Head of caudate nucleus (tissue), 42 donors: ENCODE measurements around the gene NRCAM.

ENCODE experiments used
- DNase-seq, 42 donors: peaks; one replicate each; pipeline versions ENCODE4 v3.0.0 to v3.0.0-alpha.2; 2020 to 2021; ENCODE audit warnings: mixed read lengths in 7 of 42
- intact Hi-C: fragments of 100-400 bp; cut with DNase I; formaldehyde crosslinking; loops from one replicate; pipeline ENCODE4 v1.15.0; 2022

Gene NRCAM

GRCh38 chr7:108436906-108437305 lies 19.3 kb downstream of the NRCAM start:
- DNase-seq, result no peak
- intact Hi-C loops, result no loop called here

- DNase-seq, result no peak
- intact Hi-C loops, result no loop called here
Observed at GRCh38 chr7:108434010-108434409, 22.2 kb downstream of the NRCAM start.

GRCh38 chr7:108431099-108431498 lies 25.1 kb downstream of the NRCAM start:
- DNase-seq, result no peak
- intact Hi-C loops, result no loop called here

GRCh38 chr7:108430664-108431063 lies 25.6 kb downstream of the NRCAM start:
- intact Hi-C loops, result no loop called here

GRCh38 chr7:108427766-108428165 lies 28.5 kb downstream of the NRCAM start:
- intact Hi-C loops, result no loop called here
- no peak for DNase-seq

More at GRCh38 chr7:108430664-108431063, 25.6 kb downstream of the NRCAM start:
- DNase-seq, result no peak

- DNase-seq, result no peak
- intact Hi-C loops, result no loop called here
Observed at GRCh38 chr7:108425714-108426275, 30.4 kb downstream of the NRCAM start.

- intact Hi-C loops, result no loop called here
Observed at GRCh38 chr7:108424013-108424412, 32.2 kb downstream of the NRCAM start.

GRCh38 chr7:108423089-108423989 lies 32.9 kb downstream of the NRCAM start:
- intact Hi-C loops, result no loop called here
- DNase-seq, result no peak

More at GRCh38 chr7:108424013-108424412, 32.2 kb downstream of the NRCAM start:
- DNase-seq, result no peak

GRCh38 chr7:108421720-108422331 lies 34.4 kb downstream of the NRCAM start:
- intact Hi-C loops, result no loop called here
- DNase-seq, result no peak

- intact Hi-C loops, result no loop called here
- no peak for DNase-seq
Observed at GRCh38 chr7:108419961-108420908, 36.0 kb downstream of the NRCAM start.

- intact Hi-C loops, result no loop called here
- DNase-seq, result no peak
Observed at GRCh38 chr7:108418946-108419345, 37.3 kb downstream of the NRCAM start.

GRCh38 chr7:108417926-108418325 lies 38.3 kb downstream of the NRCAM start:
- DNase-seq, result no peak
- intact Hi-C loops, result no loop called here

GRCh38 chr7:108417144-108417543 lies 39.1 kb downstream of the NRCAM start:
- intact Hi-C loops, result no loop called here

GRCh38 chr7:108415821-108416536 lies 40.3 kb downstream of the NRCAM start:
- DNase-seq, result peak in 34 of 42 donors; percentile 14 to 84 (median 44)
- intact Hi-C loops, result no loop called here

More at GRCh38 chr7:108417144-108417543, 39.1 kb downstream of the NRCAM start:
- no peak for DNase-seq

- DNase-seq, result no peak
- intact Hi-C loops, result no loop called here
Observed at GRCh38 chr7:108415084-108415483, 41.2 kb downstream of the NRCAM start.

- no peak for DNase-seq
- intact Hi-C loops, result no loop called here
Observed at GRCh38 chr7:108413782-108414492, 42.3 kb downstream of the NRCAM start.

- intact Hi-C loops, result no loop called here
- no peak for DNase-seq
Observed at GRCh38 chr7:108413337-108413736, 42.9 kb downstream of the NRCAM start.

- intact Hi-C loops, result no loop called here
- DNase-seq, result no peak
Observed at GRCh38 chr7:108409146-108409545, 47.1 kb downstream of the NRCAM start.
